HCT116 (cell line): Measurements from ENCODE around the gene HACE1. TPM values are rescaled to one million over a fixed set of nuclear protein-coding genes. Genes with fewer than 3 reads are reported as not detected.

Experiments
- ATAC-seq: fragments of 200-7000 bp; cut with Tn5 transposase; 2 replicates; pipeline ENCODE4 v1.9.1; 2020; ENCODE audit warnings: mild to moderate bottlenecking, moderate library complexity
- BruUV-seq: library from RNA; stranded (reverse); fragments of 400-500 nt; replicated peaks from 2 replicates; lab custom pipeline; 2021; lab: Mats Ljungman, UMichigan
- CTCF ChIA-PET: fragments of 300-600 bp; sonication (Branson Sonifier 250); formaldehyde crosslinking; loops from one replicate; lab custom pipeline; 2021; ENCODE audit warnings: antibody characterized with exemption; lab: Charles Lee
- POLR2A ChIA-PET: fragments of 300-600, 350-600 bp; sonication (Branson Sonifier 250); formaldehyde crosslinking; loops from one replicate; lab custom pipeline; 2021; ENCODE audit warnings: antibody characterized with exemption; lab: Charles Lee
- RAD21 ChIA-PET, 2 experiments: fragments of 300-600 bp; sonication (Branson Sonifier 250); formaldehyde crosslinking; loops; one replicate each; lab custom pipeline; 2023; ENCODE audit warnings: low total read pairs in 2 of 2; ENCODE audit not compliant: uncharacterized antibody in 2 of 2, unreplicated experiment in 2 of 2, low non-redundant PET in 1 of 2; lab: Charles Lee
- DNase-seq: peaks from one replicate; pipeline ENCODE4 v3.0.0-alpha.2; 2010; ENCODE audit warnings: low read depth, low spot score
- H2AFZ ChIP-seq: fragments of 200-600 bp; shearing (Covaris generic), sonication (generic); 2 replicates; pipeline ENCODE4 v1.6.1; 2017; ENCODE audit warnings: low read depth, mixed run types, mixed read lengths, antibody characterized with exemption, low read length; ENCODE audit not compliant: poor library complexity, severe bottlenecking
- H3K27ac ChIP-seq: 2 replicates; pipeline ENCODE4 v1.5.1; 2012; ENCODE audit warnings: low read depth, low read length
- H3K27me3 ChIP-seq: fragments of 200-600 bp; sonication (generic); 2 replicates; pipeline ENCODE4 v1.6.1; 2016; ENCODE audit warnings: mixed run types, low read length, mixed read lengths; ENCODE audit not compliant: insufficient read depth
- H3K36me3 ChIP-seq, 2 experiments: fragments of 200-500 bp in 1 of 2; fragments of 200-600 bp in 1 of 2; sonication (Bioruptor generic) in 1 of 2; sonication (generic) in 1 of 2; 2 replicates each; pipeline versions ENCODE4 v1.5.1 to v1.6.1; 2014 to 2016; ENCODE audit warnings: low read length in 2 of 2, inconsistent platforms in 1 of 2, mixed read lengths in 1 of 2, mixed run types in 1 of 2; ENCODE audit not compliant: insufficient read depth in 2 of 2, control insufficient read depth in 1 of 2
- H3K4me1 ChIP-seq, 2 experiments: fragments of 200-600 bp in 1 of 2; sonication (generic) in 1 of 2; 2 replicates each; pipeline versions ENCODE4 v1.5.1 to v1.6.1; 2012 to 2017; ENCODE audit warnings: low read length in 2 of 2, inconsistent platforms in 1 of 2, mild to moderate bottlenecking in 1 of 2, mixed read lengths in 1 of 2, mixed run types in 1 of 2, moderate library complexity in 1 of 2; ENCODE audit not compliant: insufficient read depth in 2 of 2, control insufficient read depth in 1 of 2
- H3K4me2 ChIP-seq: fragments of 200-600 bp; sonication (generic); 2 replicates; pipeline ENCODE4 v1.6.1; 2017; ENCODE audit warnings: mixed run types, low read length, mixed read lengths
- H3K4me3 ChIP-seq, 2 experiments: fragments of 200-600 bp in 1 of 2; sonication (generic) in 1 of 2; replicated peaks in 1 of 2; 2 replicates each; pipeline ENCODE4 v1.5.1; 2011 to 2016; ENCODE audit warnings: low read length in 2 of 2, control low read depth in 1 of 2, low read depth in 1 of 2, mild to moderate bottlenecking in 1 of 2, mixed read lengths in 1 of 2, mixed run types in 1 of 2
- H3K79me2 ChIP-seq: fragments of 200-600 bp; sonication (generic); 2 replicates; pipeline ENCODE4 v1.6.1; 2017; ENCODE audit warnings: mild to moderate bottlenecking, mixed run types, low read length, moderate library complexity, mixed read lengths; ENCODE audit not compliant: insufficient read depth
- H3K9ac ChIP-seq: fragments of 200-600 bp; sonication (generic); 2 replicates; pipeline ENCODE4 v1.6.1; 2016; ENCODE audit warnings: low read length, mixed read lengths
- H3K9me2 ChIP-seq: fragments of 200-600 bp; sonication (generic), shearing (Covaris generic); 2 replicates; pipeline ENCODE4 v1.6.1; 2017; ENCODE audit warnings: mixed run types, mild to moderate bottlenecking, moderate library complexity; ENCODE audit not compliant: insufficient read depth
- H3K9me3 ChIP-seq, 2 experiments: fragments of 200-500 bp in 1 of 2; fragments of 200-600 bp in 1 of 2; sonication (Bioruptor generic) in 1 of 2; sonication (generic) in 1 of 2; 2 replicates each; pipeline ENCODE4 v1.6.1; 2014 to 2017; ENCODE audit warnings: low read length in 2 of 2, mixed read lengths in 2 of 2, inconsistent platforms in 1 of 2, low read depth in 1 of 2, mild to moderate bottlenecking in 1 of 2, mixed run types in 1 of 2, moderate library complexity in 1 of 2; ENCODE audit not compliant: control insufficient read depth in 1 of 2, insufficient read depth in 1 of 2
- H4K20me1 ChIP-seq: fragments of 200-600 bp; sonication (generic), shearing (Covaris generic); 2 replicates; pipeline ENCODE4 v1.6.1; 2017; ENCODE audit warnings: mixed run types, mild to moderate bottlenecking, moderate library complexity; ENCODE audit not compliant: insufficient read depth
- CEBPB ChIP-seq: IDR thresholded peaks from 2 replicates; pipeline ENCODE4 v1.6.1; 2012; ENCODE audit warnings: low read depth
- EGR1 ChIP-seq: IDR thresholded peaks from 2 replicates; pipeline ENCODE4 v1.6.1; 2012; ENCODE audit warnings: low read depth
- ELF1 ChIP-seq: IDR thresholded peaks from 2 replicates; pipeline ENCODE4 v1.6.1; 2012; ENCODE audit warnings: low read depth, borderline replicate concordance
- EZH2 ChIP-seq: fragments of 200-600 bp; sonication (generic); IDR thresholded peaks from 2 replicates; pipeline ENCODE4 v1.6.1; 2017; ENCODE audit warnings: antibody characterized with exemption, mixed run types
- EZH2phosphoT487 ChIP-seq: fragments of 200-600 bp; IDR thresholded peaks from 2 replicates; pipeline ENCODE4 v1.6.1; 2018; ENCODE audit warnings: antibody characterized with exemption, borderline replicate concordance
- JUND ChIP-seq: IDR thresholded peaks from 2 replicates; pipeline ENCODE4 v1.6.1; 2012
- POLR2AphosphoS5 ChIP-seq: IDR thresholded peaks from 2 replicates; pipeline ENCODE4 v1.6.1; 2011; ENCODE audit warnings: mild to moderate bottlenecking, low read depth, low read length, moderate library complexity
- RAD21 ChIP-seq: IDR thresholded peaks from 2 replicates; pipeline ENCODE4 v1.6.1; 2012; ENCODE audit warnings: low read depth, mild to moderate bottlenecking
- SIN3A ChIP-seq: IDR thresholded peaks from 2 replicates; pipeline ENCODE4 v1.6.1; 2012; ENCODE audit warnings: low read depth
- SP1 ChIP-seq: IDR thresholded peaks from 2 replicates; pipeline ENCODE4 v1.6.1; 2012; ENCODE audit warnings: low read depth
- SRF ChIP-seq: IDR thresholded peaks from 2 replicates; pipeline ENCODE4 v1.6.1; 2012; ENCODE audit warnings: low read depth
- TCF7L2 ChIP-seq: IDR thresholded peaks from 2 replicates; pipeline ENCODE4 v1.7.0; 2011; ENCODE audit warnings: borderline replicate concordance, inconsistent platforms; ENCODE audit not compliant: insufficient read depth, insufficient read length; ENCODE audit errors: extremely low read depth
- intact Hi-C: fragments of 100-400 bp; cut with micrococcal nuclease; formaldehyde crosslinking; loops from 2 replicates; pipeline ENCODE4 v1.10.0; 2022
- total RNA-seq: library from RNA; stranded (reverse); gene quantifications from one replicate; pipeline ENCODE4 v1.2.1, GENCODE V29; 2021; ENCODE audit not compliant: unreplicated experiment
- TF ChIP-seq, protein P1 (sequence below): IDR thresholded peaks from 2 replicates; pipeline ENCODE4 v1.6.1; 2012
- TF ChIP-seq, protein P2 (sequence below): IDR thresholded peaks from 2 replicates; pipeline ENCODE4 v1.6.1; 2011; ENCODE audit warnings: mild to moderate bottlenecking, low read length, moderate library complexity; ENCODE audit not compliant: insufficient replicate concordance; ENCODE audit errors: extremely low read depth
- TF ChIP-seq, protein P3 (sequence below), 3 experiments: fragments of 200-600 bp in 1 of 3; sonication (generic) in 1 of 3; IDR thresholded peaks in 2 of 3; conservative IDR thresholded peaks in 1 of 3; 2 replicates each; pipeline ENCODE4 v1.5.1; 2012 to 2017; ENCODE audit warnings: low read depth in 2 of 3, low read length in 2 of 3, antibody characterized with exemption in 1 of 3, borderline replicate concordance in 1 of 3, control low read depth in 1 of 3, mild to moderate bottlenecking in 1 of 3, mixed read lengths in 1 of 3, mixed run types in 1 of 3, moderate library complexity in 1 of 3; ENCODE audit not compliant: insufficient read depth in 1 of 3

The HACE1 gene
- total RNA-seq, 1 experiment from 2014 or later, result 10.9 TPM

DNA sequence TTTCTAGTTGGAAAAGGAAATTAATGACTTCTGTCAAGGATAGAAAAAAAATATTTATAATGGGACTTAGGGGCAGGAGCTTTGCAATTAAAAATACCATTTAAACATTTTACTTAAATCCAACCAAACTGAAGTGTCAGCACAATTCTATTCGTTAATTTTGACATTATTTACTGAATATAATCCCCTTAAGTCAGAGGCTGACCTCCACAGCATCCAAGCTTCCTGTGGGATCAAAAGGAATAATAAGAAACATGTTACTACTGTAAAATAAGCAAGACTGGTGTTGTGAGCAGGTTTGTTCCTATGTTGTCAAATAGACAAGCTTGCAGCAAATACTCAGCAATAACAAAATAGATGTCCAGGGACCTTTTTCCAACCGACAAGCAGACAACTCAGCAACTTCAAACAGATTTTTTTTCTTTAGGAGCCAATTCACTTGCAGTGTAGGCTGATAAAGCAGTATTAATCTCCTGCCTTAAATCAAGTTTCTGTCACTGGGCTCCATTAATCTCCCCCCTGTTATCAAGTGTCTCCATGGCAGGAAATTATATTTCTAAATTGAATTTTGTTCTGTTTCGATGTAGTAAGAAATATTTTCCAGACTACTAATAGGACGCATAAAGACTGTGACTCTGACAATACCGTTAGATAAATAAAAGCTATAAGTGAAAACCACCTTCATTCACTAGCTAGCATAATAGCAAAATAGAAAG is 157.4 kb downstream of the HACE1 start:
- ATAC-seq, result no peak
- Histone ChIP-seq H2AFZ (no peak overlapping the region), H3K9ac (no peak overlapping the region), H3K4me3 (no peak overlapping the region), H3K9me2 (no peaks in the 10 kb centered on the region), H3K4me1 (no peaks in the 10 kb centered on the region), H3K9me3 (no peaks in the 10 kb centered on the region)
- RAD21 ChIA-PET, result no interaction called here
- BruUV-seq, result no TSS peak
- TF ChIP-seq ELF1, result no peak
- TF ChIP-seq, all 23 proteins: peak for 0
- Histone ChIP-seq H3K79me2 (no peaks in the 10 kb centered on the region), H3K27ac (no peak overlapping the region), H3K27me3 (no peaks in the 10 kb centered on the region), H3K4me2 (no peak overlapping the region), H4K20me1 (no peaks in the 10 kb centered on the region), H3K36me3 (no peaks in the 10 kb centered on the region)
- no peak for DNase-seq
- ChIA-PET CTCF (interaction anchor here (1.2 kb wide), 1 partner anchor 15 kb away, joined by 3 read pairs; no protein-coding TSS in a partner anchor), POLR2A (no interaction called here)
- intact Hi-C loops, result no loop called here

DNA sequence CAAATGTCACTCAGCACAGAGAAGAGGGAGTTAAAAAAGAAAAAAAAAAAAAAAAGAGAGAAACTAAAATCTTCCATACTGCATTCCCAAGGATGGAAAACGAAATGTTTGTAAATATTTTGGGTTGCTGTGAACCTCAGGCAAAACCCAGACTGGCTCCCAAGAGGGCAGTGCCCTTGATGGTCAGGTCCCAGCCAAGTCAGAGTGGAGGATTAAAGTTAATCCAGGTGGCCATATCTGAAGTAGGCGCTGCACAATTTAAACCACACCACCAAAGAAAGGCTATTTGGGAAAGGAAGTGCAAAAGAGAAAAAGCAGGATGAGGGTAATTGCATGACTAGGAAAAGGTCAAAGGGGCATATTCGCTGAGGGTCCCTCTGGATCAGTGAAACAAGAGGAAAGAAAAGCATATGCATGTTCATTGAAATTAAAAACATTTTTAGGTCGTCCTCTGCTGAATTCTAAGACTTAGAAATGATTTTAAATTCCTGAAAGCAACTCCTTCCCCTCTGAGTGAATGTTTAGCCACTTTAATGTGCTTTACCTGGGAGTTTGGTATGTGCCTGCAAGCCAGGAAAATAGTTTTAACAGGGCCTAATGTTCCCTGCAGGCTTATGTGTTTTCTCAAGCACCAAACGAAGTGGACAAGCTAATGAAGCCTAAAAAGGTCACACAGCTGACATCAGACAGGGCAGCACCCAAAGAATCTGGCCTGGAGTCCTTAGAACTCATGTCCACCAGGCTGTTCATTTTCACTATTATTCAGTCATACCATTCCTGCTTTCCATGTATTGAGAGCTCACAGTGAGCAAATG is 159.1 kb downstream of the HACE1 start:
- Histone ChIP-seq H3K4me3 (no peak overlapping the region), H3K4me1 (no peaks in the 10 kb centered on the region), H3K9me3 (no peaks in the 10 kb centered on the region), H4K20me1 (no peaks in the 10 kb centered on the region), H3K4me2 (no peak overlapping the region), H3K36me3 (no peaks in the 10 kb centered on the region), H3K27ac (no peak overlapping the region), H3K79me2 (no peaks in the 10 kb centered on the region), H3K27me3 (no peaks in the 10 kb centered on the region), H2AFZ (no peak overlapping the region), H3K9ac (no peak overlapping the region), H3K9me2 (no peaks in the 10 kb centered on the region)
- intact Hi-C loops, result no loop called here
- no TSS peak for BruUV-seq
- ATAC-seq, result no peak
- DNase-seq, result no peak
- ChIA-PET RAD21 (no interaction called here), POLR2A (no interaction called here), CTCF (interaction anchor here (1.2 kb wide), 1 partner anchor 13 kb away, joined by 3 read pairs; no protein-coding TSS in a partner anchor)
- no peak for TF ChIP-seq EGR1
- TF ChIP-seq, protein P1, sequence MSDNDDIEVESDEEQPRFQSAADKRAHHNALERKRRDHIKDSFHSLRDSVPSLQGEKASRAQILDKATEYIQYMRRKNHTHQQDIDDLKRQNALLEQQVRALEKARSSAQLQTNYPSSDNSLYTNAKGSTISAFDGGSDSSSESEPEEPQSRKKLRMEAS, result no peak
- TF ChIP-seq SRF, result no peak
- no peak for TF ChIP-seq EZH2phosphoT487
- TF ChIP-seq SP1, result no peak
- TF ChIP-seq, protein P2, sequence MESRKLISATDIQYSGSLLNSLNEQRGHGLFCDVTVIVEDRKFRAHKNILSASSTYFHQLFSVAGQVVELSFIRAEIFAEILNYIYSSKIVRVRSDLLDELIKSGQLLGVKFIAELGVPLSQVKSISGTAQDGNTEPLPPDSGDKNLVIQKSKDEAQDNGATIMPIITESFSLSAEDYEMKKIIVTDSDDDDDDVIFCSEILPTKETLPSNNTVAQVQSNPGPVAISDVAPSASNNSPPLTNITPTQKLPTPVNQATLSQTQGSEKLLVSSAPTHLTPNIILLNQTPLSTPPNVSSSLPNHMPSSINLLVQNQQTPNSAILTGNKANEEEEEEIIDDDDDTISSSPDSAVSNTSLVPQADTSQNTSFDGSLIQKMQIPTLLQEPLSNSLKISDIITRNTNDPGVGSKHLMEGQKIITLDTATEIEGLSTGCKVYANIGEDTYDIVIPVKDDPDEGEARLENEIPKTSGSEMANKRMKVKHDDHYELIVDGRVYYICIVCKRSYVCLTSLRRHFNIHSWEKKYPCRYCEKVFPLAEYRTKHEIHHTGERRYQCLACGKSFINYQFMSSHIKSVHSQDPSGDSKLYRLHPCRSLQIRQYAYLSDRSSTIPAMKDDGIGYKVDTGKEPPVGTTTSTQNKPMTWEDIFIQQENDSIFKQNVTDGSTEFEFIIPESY, result no peak
- TF ChIP-seq RAD21, result no peak
- TF ChIP-seq, protein P3, sequence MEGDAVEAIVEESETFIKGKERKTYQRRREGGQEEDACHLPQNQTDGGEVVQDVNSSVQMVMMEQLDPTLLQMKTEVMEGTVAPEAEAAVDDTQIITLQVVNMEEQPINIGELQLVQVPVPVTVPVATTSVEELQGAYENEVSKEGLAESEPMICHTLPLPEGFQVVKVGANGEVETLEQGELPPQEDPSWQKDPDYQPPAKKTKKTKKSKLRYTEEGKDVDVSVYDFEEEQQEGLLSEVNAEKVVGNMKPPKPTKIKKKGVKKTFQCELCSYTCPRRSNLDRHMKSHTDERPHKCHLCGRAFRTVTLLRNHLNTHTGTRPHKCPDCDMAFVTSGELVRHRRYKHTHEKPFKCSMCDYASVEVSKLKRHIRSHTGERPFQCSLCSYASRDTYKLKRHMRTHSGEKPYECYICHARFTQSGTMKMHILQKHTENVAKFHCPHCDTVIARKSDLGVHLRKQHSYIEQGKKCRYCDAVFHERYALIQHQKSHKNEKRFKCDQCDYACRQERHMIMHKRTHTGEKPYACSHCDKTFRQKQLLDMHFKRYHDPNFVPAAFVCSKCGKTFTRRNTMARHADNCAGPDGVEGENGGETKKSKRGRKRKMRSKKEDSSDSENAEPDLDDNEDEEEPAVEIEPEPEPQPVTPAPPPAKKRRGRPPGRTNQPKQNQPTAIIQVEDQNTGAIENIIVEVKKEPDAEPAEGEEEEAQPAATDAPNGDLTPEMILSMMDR (IDR thresholded peaks at IDR 0.05 in 2 of 3, conservative IDR thresholded peaks at IDR 0.05 in 1 of 3; ENCODE audit: borderline replicate concordance in 1 of 3, insufficient read depth in 1 of 3, low read depth in 2 of 3, low read length in 2 of 3), result no peak
- no peak for TF ChIP-seq CEBPB
- TF ChIP-seq EZH2, result no peak
- no peak for TF ChIP-seq SIN3A
- no peak for TF ChIP-seq JUND
- no peak for TF ChIP-seq TCF7L2
- no peak for TF ChIP-seq POLR2AphosphoS5
